ENCODE measurements around the gene ZNF470.

The ZNF470 gene

DNA sequence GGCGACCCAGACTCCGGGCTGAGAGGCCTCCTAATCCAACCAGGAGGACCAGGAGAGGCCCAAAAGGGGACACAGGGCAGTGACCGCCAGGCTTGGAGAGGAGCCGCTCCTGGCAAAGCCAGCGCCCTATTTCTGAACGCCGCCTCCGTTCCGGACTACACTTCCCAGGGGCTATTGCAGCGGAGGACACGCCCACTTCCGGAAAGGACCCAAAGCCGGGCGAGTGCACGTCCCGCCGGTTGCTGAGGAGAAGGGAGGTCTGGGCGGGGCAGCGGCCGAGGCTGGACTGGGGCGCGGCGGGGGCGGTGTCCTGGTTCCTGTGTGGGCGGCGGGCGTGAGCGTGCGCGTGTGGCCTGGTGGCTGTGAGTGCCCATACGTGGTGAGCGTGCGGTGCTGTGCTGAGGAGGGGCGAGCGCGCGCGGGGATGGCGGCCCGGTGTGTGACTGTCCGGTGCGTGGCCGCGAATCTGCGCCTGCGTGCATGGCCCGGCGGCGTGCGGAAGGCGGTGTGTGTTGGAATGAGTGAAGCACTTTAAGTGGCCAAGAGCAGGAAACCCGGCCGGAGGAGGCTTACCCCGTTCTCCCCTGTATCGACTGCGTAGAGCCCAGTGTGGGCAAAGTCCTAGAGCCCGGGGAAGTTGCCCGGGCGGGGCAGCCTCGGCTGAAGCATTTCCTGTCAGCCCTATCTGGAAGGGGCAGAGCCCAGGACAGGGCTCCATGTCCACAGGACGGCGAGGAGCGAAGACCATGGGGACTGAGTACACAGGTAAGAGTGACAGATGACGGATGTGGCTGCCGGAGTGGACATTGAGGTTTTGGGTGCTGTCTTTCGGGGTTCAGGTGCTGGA is at the start of gene ZNF470:
ZNF470 (plus strand) TSS at position 195 of the 847 bp plus-strand sequence. CDS start 2,844 bp downstream, outside the sequence.
- no peak for FAIRE-seq
- DNase-seq (ENCODE audit: insufficient read length, low spot score) = peak; percentile 85

DNA sequence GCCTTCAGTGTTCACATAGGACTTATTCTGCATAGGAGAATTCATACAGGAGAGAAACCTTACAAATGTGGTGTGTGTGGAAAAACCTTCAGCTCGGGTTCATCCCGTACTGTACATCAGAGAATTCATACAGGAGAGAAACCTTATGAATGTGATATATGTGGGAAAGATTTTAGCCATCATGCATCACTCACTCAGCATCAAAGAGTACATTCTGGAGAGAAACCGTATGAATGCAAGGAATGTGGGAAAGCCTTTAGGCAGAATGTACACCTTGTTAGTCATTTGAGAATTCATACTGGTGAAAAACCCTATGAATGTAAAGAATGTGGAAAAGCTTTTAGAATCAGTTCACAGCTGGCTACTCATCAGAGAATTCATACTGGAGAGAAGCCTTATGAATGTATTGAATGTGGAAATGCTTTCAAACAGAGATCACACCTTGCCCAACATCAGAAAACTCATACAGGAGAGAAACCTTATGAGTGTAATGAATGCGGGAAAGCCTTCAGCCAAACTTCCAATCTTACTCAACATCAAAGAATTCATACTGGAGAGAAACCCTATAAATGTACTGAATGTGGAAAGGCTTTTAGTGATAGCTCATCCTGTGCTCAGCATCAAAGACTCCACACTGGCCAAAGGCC is 41.9 kb upstream of the ZNF470 start:
- FAIRE-seq (no peak), DNase-seq (ENCODE audit: insufficient read length, low spot score) (no peak)
- no peak for TF ChIP-seq CTCF (IDR thresholded peaks at IDR 0.05; ENCODE audit: insufficient read depth, missing control alignments)

More for the DNA sequence above, at the start of gene ZNF470:
- TF ChIP-seq CTCF (IDR thresholded peaks at IDR 0.05; ENCODE audit: insufficient read depth, missing control alignments) = no peak

GRCh38 chr19:56537442-56537841 is 29.8 kb upstream of the ZNF470 start:
- DNase-seq (ENCODE audit: insufficient read length, low spot score) (no peak), FAIRE-seq (no peak)
- no peak for TF ChIP-seq CTCF (IDR thresholded peaks at IDR 0.05; ENCODE audit: insufficient read depth, missing control alignments)

GRCh38 chr19:56538254-56538760 is 29.0 kb upstream of the ZNF470 start:
- DNase-seq (ENCODE audit: insufficient read length, low spot score) (peak; percentile 72), FAIRE-seq (no peak)
- no peak for TF ChIP-seq CTCF (IDR thresholded peaks at IDR 0.05; ENCODE audit: insufficient read depth, missing control alignments)

GRCh38 chr19:56538761-56539263 is 28.5 kb upstream of the ZNF470 start, which contains the start of gene ZFP28:
TSS of gene ZFP28 (plus strand) at chr19:56538948. CDS start at chr19:56539019, 71 bp downstream.
- FAIRE-seq = no peak
- DNase-seq (ENCODE audit: insufficient read length, low spot score) = no peak
- no peak for TF ChIP-seq CTCF (IDR thresholded peaks at IDR 0.05; ENCODE audit: insufficient read depth, missing control alignments)

DNA sequence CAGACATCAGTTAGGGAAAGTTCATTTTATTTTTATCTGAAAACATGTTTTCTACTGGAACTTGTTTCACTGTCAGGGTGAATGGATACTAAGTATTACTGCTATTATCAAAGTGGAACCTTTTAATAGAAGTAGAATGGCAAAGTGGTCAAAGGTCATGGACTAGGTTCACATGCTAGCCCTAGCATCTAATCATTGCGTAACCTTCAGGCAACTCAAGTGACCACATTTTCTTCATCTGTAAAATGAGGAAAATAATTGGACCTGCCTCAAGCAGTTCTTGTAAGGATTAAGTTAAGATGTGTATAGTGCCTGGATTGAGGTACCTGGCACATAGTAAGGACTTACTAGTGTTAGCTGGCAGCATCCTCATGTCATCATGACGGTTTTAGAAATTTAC is 23.5 kb upstream of the ZNF470 start:
- TF ChIP-seq CTCF (IDR thresholded peaks at IDR 0.05; ENCODE audit: insufficient read depth, missing control alignments) = no peak
- DNase-seq (ENCODE audit: insufficient read length, low spot score) (no peak), FAIRE-seq (no peak)

Data from D721Med (cell line).